Measurements from ENCODE around the gene RASSF8. TPM values are rescaled to one million over a fixed set of nuclear protein-coding genes. Genes with fewer than 3 reads are reported as not detected.

RASSF8 gene
- total RNA-seq, 3 donors from 2014 or later, result 0.19 to 0.58 (median 0.53) TPM

DNA sequence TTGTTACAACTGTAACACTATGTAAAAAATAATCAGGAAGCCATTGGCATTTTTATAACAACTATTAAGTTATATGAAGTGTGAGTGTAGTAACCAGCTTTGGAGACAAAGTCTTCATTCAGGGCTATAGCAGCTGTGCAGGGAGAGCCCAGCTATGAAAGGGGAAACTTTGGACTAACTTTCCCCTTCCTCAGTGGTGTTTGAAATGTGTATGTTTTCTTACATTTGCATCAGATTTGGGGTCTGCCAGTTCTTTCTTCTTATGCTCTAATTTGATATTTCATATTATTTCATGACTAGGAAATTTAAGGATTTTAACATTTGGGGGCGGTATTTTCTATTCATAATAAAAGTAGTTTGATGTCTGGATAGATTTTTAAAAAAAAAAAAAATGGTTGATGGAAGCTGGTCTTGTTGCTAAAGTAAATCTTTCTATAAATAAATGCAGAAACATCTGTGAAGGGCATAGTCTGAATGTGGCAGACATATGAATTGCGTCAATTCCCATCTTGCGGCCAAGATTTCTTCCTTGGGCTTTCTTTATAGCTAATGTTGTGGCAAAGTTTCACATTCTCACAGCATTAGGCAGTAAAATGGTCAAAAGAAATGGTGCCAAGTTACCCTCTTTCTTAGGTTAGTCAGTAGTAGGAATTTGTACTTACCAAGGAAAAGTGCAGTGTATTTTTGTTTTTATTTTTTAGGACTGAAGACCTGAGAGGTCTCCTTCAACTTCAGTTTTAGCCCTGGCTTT, 35.6 kb downstream of the RASSF8 start:
- no peak overlapping the region for H3K4me3 Mint-ChIP-seq
- H3K27me3 Mint-ChIP-seq (ENCODE audit: low read depth), result peaks cover 8% of the 10 kb centered on the region
- H3K36me3 Mint-ChIP-seq (ENCODE audit: insufficient read depth), result no peaks in the 10 kb centered on the region
- DNase-seq (no peak), ATAC-seq (no peak)
- H3K4me1 Mint-ChIP-seq (ENCODE audit: low read depth), result no peaks in the 10 kb centered on the region
- H3K9me3 Mint-ChIP-seq, result no peaks in the 10 kb centered on the region

DNA sequence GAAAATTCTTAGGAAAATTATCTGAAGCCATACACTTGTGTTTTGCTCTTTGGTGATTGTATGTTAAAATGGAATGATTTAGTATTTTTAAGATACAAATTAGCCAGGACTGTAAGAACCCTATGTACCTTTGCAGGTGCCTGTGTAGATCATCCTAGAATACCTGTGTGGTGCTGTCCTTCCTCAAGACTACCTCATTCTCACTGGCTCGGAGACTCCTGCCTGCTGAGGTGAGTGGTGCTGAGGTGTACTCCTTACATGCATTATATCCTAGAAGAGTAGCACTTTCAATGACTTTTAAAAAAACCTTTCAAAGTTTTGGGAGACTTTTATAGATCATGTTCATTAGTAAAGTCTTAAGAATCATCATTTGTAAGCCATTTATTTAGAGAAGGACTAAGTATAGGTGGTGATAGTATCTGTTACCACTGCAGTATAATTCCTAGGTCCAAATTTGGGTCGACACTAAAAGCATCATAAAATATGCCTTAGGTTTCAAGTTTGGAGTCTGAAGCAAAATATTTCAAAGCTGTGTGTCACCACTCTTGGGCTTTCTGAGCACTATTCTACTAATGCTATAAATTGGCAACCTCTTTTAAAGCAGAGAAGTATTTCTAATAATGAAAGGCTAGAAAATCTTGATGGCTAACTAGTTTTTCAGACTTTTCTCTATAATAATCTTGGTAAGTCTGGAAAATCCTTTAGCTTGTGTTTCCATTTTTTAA, 36.6 kb downstream of the RASSF8 start:
- DNase-seq, result no peak
- Mint-ChIP-seq H3K9me3 (no peaks in the 10 kb centered on the region), H3K27me3 (ENCODE audit: low read depth) (peaks cover 8% of the 10 kb centered on the region), H3K4me1 (ENCODE audit: low read depth) (no peaks in the 10 kb centered on the region), H3K4me3 (no peak overlapping the region), H3K36me3 (ENCODE audit: insufficient read depth) (no peaks in the 10 kb centered on the region)
- ATAC-seq, result no peak

DNA sequence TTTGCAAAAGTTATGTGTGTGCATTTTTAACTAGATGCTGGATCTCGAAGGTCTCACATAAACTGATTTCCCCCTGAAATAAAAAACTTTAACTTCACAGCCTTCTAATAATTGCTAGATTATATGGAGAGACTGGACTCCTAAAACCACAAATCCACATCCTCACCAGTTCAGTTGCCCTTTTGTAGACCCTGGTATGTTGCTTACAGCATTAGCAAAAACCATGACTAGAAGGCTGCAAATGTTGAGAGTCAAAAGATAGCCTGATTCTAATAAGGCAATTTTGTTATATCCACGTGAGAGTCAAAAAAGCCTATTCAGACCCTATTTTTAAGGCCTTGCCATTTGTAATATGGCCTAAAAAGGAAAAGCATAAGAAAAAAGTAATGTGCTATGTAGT, 37.4 kb downstream of the RASSF8 start:
- H3K9me3 Mint-ChIP-seq, result no peaks in the 10 kb centered on the region
- ATAC-seq, result no peak
- no peaks in the 10 kb centered on the region for H3K4me1 Mint-ChIP-seq (ENCODE audit: low read depth)
- H3K27me3 Mint-ChIP-seq (ENCODE audit: low read depth), result peaks cover 8% of the 10 kb centered on the region
- no peaks in the 10 kb centered on the region for H3K36me3 Mint-ChIP-seq (ENCODE audit: insufficient read depth)
- no peak overlapping the region for H3K4me3 Mint-ChIP-seq
- DNase-seq, result no peak

DNA sequence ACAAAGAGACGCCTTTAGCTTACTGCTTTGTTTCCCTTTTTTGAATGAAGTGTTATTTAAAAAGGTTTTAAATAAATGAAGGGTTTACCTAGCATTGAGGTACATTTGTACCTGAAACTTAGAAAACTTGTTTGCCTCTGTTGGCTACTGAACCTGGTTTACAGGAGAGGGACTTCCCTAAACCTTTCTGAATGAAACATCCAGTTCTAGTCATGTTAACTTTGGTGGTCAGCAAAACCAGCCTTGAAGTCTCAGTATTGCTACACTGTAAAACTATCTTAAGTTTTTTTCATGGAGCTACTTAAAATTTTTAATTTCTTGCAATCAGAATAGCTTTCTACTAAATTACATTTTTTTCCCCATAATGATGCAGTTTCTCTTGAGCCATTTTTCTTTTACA, 38.2 kb downstream of the RASSF8 start:
- Mint-ChIP-seq H3K9me3 (no peaks in the 10 kb centered on the region), H3K27me3 (ENCODE audit: low read depth) (peaks cover 8% of the 10 kb centered on the region), H3K4me3 (no peak overlapping the region), H3K4me1 (ENCODE audit: low read depth) (no peaks in the 10 kb centered on the region), H3K36me3 (ENCODE audit: insufficient read depth) (no peaks in the 10 kb centered on the region)
- DNase-seq (no peak), ATAC-seq (no peak)

DNA sequence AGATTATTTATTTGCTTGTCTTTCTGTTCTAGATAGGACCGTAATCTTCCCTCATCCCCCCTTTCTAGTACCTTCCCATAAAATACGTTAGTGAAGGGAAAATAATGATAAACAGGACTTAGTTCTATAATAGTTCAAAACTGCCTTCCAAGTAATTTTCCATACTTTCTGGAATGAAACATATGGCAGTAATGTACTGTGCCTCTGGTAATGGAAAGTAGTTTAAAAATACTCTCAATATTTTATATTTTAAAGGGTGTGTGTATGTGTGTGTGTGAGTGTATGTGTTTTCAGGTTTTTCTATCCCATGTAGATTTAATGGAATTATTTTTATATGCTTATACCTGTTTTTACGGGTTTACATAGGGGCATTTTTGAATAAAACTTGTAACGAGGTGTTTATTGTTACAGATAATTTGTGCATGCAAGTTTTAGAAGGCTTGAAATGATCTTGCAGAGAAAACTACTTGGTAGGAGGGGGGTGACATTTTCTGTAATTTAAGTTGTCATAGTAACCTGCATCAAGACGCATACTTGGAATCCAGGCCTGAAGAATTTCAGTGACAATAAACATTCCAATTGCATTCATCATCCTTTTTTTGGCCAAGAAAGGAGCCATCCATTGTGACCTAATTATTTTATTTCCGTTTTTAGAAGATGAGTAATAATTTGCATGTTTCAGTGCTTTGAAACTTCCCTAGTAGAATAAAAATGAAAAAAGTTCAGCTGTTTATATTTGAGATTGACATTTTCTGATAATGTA, 38.9 kb downstream of the RASSF8 start:
- ATAC-seq (no peak), DNase-seq (no peak)
- no peaks in the 10 kb centered on the region for H3K4me1 Mint-ChIP-seq (ENCODE audit: low read depth)
- no peaks in the 10 kb centered on the region for H3K9me3 Mint-ChIP-seq
- no peaks in the 10 kb centered on the region for H3K36me3 Mint-ChIP-seq (ENCODE audit: insufficient read depth)
- H3K4me3 Mint-ChIP-seq, result no peak overlapping the region
- peaks cover 6% of the 10 kb centered on the region for H3K27me3 Mint-ChIP-seq (ENCODE audit: low read depth)

DNA sequence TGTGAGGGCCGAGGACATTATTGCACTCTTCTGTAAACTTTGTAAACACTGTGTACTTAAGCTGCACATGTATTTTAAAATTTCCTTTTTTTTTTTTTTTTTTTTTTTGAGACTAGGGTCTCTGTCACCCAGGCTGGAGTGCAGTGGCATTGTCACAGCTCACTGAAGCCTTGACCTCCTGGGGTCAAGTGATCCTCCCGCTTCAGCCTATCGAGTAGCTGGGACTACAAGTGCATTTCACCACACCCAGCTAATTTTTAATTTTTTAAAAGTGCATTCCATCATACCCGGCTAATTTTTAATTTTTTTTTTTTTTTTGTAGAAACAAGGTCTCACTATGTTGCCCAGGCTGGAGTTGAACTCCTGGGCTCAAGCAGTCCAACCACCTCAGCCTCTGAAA, 42.4 kb downstream of the RASSF8 start:
- no peaks in the 10 kb centered on the region for H3K36me3 Mint-ChIP-seq (ENCODE audit: insufficient read depth)
- peaks cover 3% of the 10 kb centered on the region for H3K27me3 Mint-ChIP-seq (ENCODE audit: low read depth)
- peaks cover 7% of the 10 kb centered on the region for H3K9me3 Mint-ChIP-seq
- ATAC-seq (no peak), DNase-seq (no peak)
- no peaks in the 10 kb centered on the region for H3K4me1 Mint-ChIP-seq (ENCODE audit: low read depth)
- H3K4me3 Mint-ChIP-seq, result no peak overlapping the region

DNA sequence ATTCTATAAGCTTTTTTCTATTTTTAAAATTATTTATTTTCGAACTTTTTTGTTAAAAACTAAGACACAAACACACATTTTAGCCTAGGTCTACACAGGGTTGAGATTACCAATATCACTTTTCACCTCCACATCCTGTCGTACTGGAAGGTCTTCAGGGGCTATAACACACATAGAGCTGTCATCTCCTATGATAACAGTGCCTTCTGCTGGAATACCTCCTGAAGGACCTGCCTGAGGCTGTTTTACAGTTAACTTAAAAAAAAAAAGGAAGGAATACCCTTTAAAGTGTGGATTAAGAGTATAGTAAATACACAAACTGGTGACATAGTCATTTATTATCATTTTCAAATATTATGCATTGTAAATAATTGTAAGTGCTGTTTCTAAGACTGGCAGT, 43.0 kb downstream of the RASSF8 start:
- Mint-ChIP-seq H3K4me3 (no peak overlapping the region), H3K4me1 (ENCODE audit: low read depth) (no peaks in the 10 kb centered on the region), H3K27me3 (ENCODE audit: low read depth) (peaks cover 3% of the 10 kb centered on the region), H3K9me3 (peaks cover 7% of the 10 kb centered on the region), H3K36me3 (ENCODE audit: insufficient read depth) (no peaks in the 10 kb centered on the region)
- DNase-seq (no peak), ATAC-seq (no peak)

DNA sequence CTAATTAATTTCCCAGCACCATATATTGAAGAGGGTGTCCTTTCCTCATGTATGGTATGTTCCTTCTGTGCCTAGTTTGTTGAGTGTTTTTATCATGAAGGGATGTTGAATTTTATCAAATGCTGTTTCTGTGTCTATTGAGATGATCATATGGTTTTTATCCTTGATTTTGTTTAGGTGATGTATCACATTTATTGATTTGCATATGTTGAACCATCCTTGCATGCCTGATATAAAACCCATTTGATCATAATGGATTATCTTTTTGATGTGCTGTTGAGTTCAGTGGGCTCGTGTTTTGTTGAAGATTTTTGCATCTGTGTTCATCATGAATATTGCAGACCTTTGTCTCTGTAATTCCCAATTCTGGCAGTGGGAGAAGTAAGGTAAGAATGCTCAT, 44.6 kb downstream of the RASSF8 start:
- H3K27me3 Mint-ChIP-seq (ENCODE audit: low read depth), result no peaks in the 10 kb centered on the region
- no peaks in the 10 kb centered on the region for H3K4me1 Mint-ChIP-seq (ENCODE audit: low read depth)
- peaks cover 7% of the 10 kb centered on the region for H3K9me3 Mint-ChIP-seq
- H3K4me3 Mint-ChIP-seq, result no peak overlapping the region
- no peaks in the 10 kb centered on the region for H3K36me3 Mint-ChIP-seq (ENCODE audit: insufficient read depth)
- ATAC-seq (no peak), DNase-seq (no peak)

DNA sequence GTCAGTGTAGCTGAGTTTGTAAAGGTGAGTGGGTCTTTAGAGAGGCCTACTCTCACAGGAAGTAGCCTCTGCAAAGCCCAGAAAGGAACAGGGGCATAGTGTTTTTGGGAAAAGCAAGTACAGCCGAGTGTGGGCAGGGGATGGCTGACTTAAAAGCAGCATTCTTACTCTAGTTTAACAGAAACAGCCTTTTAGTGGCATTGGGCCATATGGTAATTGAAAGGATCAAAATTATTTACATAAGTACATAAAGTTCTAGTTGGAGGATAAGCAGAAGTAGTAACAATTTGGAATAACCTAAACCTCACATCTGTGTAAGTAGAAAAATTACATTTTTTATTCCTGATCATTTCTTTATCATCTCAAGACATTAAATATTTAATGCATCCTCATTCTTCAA, 49.1 kb downstream of the RASSF8 start:
- H3K36me3 Mint-ChIP-seq (ENCODE audit: insufficient read depth), result no peaks in the 10 kb centered on the region
- H3K27me3 Mint-ChIP-seq (ENCODE audit: low read depth), result no peaks in the 10 kb centered on the region
- peaks cover 7% of the 10 kb centered on the region for H3K9me3 Mint-ChIP-seq
- H3K4me3 Mint-ChIP-seq, result no peak overlapping the region
- no peak for DNase-seq
- H3K4me1 Mint-ChIP-seq (ENCODE audit: low read depth), result no peaks in the 10 kb centered on the region
- ATAC-seq, result no peak

DNA sequence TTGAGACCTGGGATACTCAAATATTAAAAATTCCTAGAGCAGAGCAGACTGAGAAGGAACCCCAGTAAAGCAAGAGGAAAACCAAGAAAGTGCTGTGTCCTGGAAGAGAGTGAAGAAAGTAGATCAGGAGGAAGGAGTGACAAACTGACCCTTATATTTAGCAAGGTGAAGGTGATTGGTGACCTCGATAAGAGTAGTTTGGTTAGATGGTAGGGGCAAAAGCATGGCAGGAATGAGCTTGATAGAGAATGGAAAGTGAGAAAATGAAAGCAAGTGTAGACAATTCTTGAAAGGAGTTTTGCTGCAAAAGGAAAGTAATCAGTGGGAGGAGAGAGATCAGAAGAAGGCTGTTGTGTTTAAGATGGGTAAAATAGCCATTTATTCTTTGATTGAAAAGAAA, 51.1 kb downstream of the RASSF8 start:
- Mint-ChIP-seq H3K36me3 (ENCODE audit: insufficient read depth) (no peaks in the 10 kb centered on the region), H3K4me3 (no peak overlapping the region), H3K4me1 (ENCODE audit: low read depth) (no peaks in the 10 kb centered on the region), H3K27me3 (ENCODE audit: low read depth) (no peaks in the 10 kb centered on the region), H3K9me3 (no peaks in the 10 kb centered on the region)
- DNase-seq (no peak), ATAC-seq (no peak)

DNA sequence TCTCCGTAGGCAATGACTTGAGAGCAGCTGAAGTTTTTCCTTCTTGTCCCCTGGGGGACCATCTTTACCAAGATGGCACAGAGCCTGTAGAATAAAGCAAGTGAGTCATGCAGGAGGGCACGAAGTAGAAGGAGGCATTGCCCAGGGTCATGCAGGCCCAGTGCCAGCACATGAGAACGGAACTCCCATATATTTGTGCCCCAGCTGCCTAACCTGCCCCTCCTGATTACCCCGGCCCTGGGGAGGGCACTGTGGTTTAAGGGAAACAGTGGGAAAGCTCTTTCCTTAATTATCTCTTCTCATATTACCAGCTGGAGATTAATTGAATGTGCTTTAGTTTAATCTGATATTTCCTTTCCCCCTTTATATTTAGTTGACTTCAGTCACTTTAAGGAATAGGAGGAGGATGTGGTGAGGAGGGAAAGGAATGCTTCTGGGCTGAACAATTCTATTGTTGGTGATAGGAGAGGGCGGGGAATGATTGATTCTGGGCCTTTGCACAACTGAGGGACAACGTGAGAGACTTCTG, 51.9 kb downstream of the RASSF8 start:
- no peaks in the 10 kb centered on the region for H3K4me1 Mint-ChIP-seq (ENCODE audit: low read depth)
- no peaks in the 10 kb centered on the region for H3K36me3 Mint-ChIP-seq (ENCODE audit: insufficient read depth)
- no peak overlapping the region for H3K4me3 Mint-ChIP-seq
- ATAC-seq (no peak), DNase-seq (no peak)
- no peaks in the 10 kb centered on the region for H3K27me3 Mint-ChIP-seq (ENCODE audit: low read depth)
- no peaks in the 10 kb centered on the region for H3K9me3 Mint-ChIP-seq

DNA sequence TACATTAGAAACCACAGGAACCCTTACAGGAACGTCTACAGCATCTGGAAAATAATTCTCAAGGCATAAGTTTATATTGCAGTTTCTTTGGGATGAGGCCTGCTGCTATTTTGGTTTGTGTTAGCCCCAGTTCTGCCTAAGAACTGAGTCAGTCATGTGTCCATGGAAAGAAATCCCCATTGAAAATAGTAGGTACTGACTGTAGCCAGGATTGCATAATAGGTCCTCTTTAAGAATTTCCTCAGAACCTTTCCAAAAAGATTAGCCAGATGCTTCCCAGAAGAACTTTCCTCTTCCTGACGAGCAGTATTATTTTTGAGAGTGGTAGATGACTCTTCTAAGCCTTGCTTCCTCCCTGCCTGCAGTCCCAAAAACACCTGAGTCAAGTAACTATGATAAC, 52.6 kb downstream of the RASSF8 start:
- DNase-seq, result no peak
- Mint-ChIP-seq H3K27me3 (ENCODE audit: low read depth) (peaks cover under 1% of the 10 kb centered on the region), H3K9me3 (no peaks in the 10 kb centered on the region), H3K4me3 (no peak overlapping the region), H3K36me3 (ENCODE audit: insufficient read depth) (no peaks in the 10 kb centered on the region), H3K4me1 (ENCODE audit: low read depth) (no peaks in the 10 kb centered on the region)
- no peak for ATAC-seq

DNA sequence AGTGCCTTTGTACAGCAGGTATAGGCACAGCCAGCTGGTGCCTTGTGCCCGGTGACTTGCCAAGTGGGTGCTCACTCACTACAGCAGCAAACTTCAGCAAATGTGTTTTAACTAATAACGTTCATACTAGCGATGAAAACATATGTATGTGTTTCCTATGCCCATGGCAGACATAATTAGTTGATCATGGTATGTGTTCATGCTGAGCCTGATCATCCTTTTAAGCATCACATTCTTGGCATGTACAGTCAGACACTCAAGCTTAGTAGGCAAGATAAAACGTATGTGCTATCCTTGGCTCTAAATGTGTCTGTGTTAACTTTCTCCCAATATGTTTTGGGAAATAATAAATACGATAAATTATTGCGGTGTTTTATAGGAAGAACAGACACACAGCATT, 55.6 kb downstream of the RASSF8 start:
- Mint-ChIP-seq H3K36me3 (ENCODE audit: insufficient read depth) (no peaks in the 10 kb centered on the region), H3K27me3 (ENCODE audit: low read depth) (peaks cover 9% of the 10 kb centered on the region), H3K4me3 (no peak overlapping the region), H3K9me3 (no peaks in the 10 kb centered on the region), H3K4me1 (ENCODE audit: low read depth) (no peaks in the 10 kb centered on the region)
- DNase-seq (no peak), ATAC-seq (no peak)

DNA sequence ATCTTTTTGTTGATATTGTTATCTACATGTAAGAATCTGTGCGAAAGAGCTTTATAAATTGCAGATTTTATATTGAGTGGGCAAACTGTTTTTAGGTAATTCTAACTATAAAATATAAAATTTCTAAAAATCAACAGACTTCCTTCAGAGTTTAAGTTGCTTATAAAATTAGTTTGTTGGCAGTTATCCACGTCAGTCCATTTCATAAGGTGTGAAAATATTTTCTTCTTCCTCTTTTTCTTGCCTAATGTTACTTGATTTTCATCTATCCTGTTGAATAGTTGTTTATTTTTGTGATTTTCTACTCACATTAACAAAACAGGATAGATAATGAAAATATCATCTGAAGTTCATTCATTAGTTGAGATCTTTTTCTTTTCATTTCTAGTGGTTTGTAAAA, 58.0 kb downstream of the RASSF8 start:
- H3K9me3 Mint-ChIP-seq, result no peaks in the 10 kb centered on the region
- H3K4me1 Mint-ChIP-seq (ENCODE audit: low read depth), result no peaks in the 10 kb centered on the region
- no peak overlapping the region for H3K4me3 Mint-ChIP-seq
- ATAC-seq (no peak), DNase-seq (no peak)
- no peaks in the 10 kb centered on the region for H3K36me3 Mint-ChIP-seq (ENCODE audit: insufficient read depth)
- H3K27me3 Mint-ChIP-seq (ENCODE audit: low read depth), result peaks cover 11% of the 10 kb centered on the region
